PC-3 (cell line): ENCODE data around the gene FAM114A1. TPM values are rescaled to one million over a fixed set of nuclear protein-coding genes. Genes with fewer than 3 reads are reported as not detected.

Experiments
- ATAC-seq: fragments of 200-7000 bp; cut with Tn5 transposase; 2 replicates; pipeline ENCODE4 v1.9.1; 2020; ENCODE audit warnings: mild to moderate bottlenecking, moderate library complexity
- BruUV-seq: library from RNA; stranded (reverse); fragments of 400-500 nt; replicated peaks from 2 replicates; lab custom pipeline; 2021; lab: Mats Ljungman, UMichigan
- CTCF ChIA-PET: fragments of 300-600 bp; sonication (Branson Sonifier 250); formaldehyde crosslinking; loops from one replicate; lab custom pipeline; 2022; ENCODE audit warnings: antibody characterized with exemption; lab: Charles Lee
- POLR2A ChIA-PET: fragments of 300-600 bp; sonication (Branson Sonifier 250); formaldehyde crosslinking; loops from one replicate; lab custom pipeline; 2022; ENCODE audit warnings: antibody characterized with exemption; ENCODE audit not compliant: unreplicated experiment; lab: Charles Lee
- DNase-seq: peaks from one replicate; pipeline ENCODE4 v3.0.0-alpha.2; 2015
- H2AFZ ChIP-seq: fragments of 300-600 bp; sonication (generic); 2 replicates; pipeline ENCODE4 v1.6.0; 2016; ENCODE audit warnings: antibody characterized with exemption, low read length
- H3F3A ChIP-seq: fragments of 300-600 bp; sonication (generic); one replicate; pipeline ENCODE4 v1.6.0; 2017; ENCODE audit warnings: antibody characterized with exemption, low read length, control low read depth, mild to moderate bottlenecking; ENCODE audit not compliant: unreplicated experiment
- H3K27ac ChIP-seq: fragments of 300-600 bp; sonication (generic); 2 replicates; pipeline ENCODE4 v1.5.1; 2016; ENCODE audit warnings: mild to moderate bottlenecking, low read length
- H3K27me3 ChIP-seq: fragments of 300-600 bp; sonication (generic); 2 replicates; pipeline ENCODE4 v1.6.1; 2016; ENCODE audit warnings: low read length, mixed read lengths
- H3K36me3 ChIP-seq: fragments of 300-600 bp; sonication (generic); 2 replicates; pipeline ENCODE4 v1.6.1; 2016; ENCODE audit warnings: low read depth, mixed run types, low read length, mixed read lengths
- H3K4me1 ChIP-seq: fragments of 300-600 bp; sonication (generic); 2 replicates; pipeline ENCODE4 v1.5.1; 2016; ENCODE audit warnings: low read length; ENCODE audit not compliant: insufficient read depth
- H3K4me2 ChIP-seq: fragments of 300-600 bp; sonication (generic); 2 replicates; pipeline ENCODE4 v1.6.0; 2016; ENCODE audit warnings: low read length
- H3K4me3 ChIP-seq: fragments of 300-600 bp; sonication (generic); 2 replicates; pipeline ENCODE4 v1.5.1; 2016; ENCODE audit warnings: mild to moderate bottlenecking, low read length, mixed read lengths
- H3K79me2 ChIP-seq: fragments of 300-600 bp; sonication (generic); 2 replicates; pipeline ENCODE4 v1.6.1; 2017; ENCODE audit warnings: low read length, mixed read lengths
- H3K9ac ChIP-seq: fragments of 300-600 bp; sonication (generic); 2 replicates; pipeline ENCODE4 v1.6.0; 2016; ENCODE audit warnings: mild to moderate bottlenecking, low read length
- H3K9me2 ChIP-seq: fragments of 300-600 bp; sonication (generic); replicated peaks from 2 replicates; pipeline ENCODE4 v1.6.1; 2016; ENCODE audit warnings: mixed run types, low read length, mixed read lengths
- H3K9me3 ChIP-seq: fragments of 300-600 bp; sonication (generic); 2 replicates; pipeline ENCODE4 v1.6.1; 2016; ENCODE audit warnings: low read length, mixed read lengths
- H4K20me1 ChIP-seq: fragments of 300-600 bp; sonication (generic); 2 replicates; pipeline ENCODE4 v1.6.1; 2016; ENCODE audit warnings: low read length, mixed read lengths
- CTCF ChIP-seq: fragments of 300-600 bp; sonication (generic); conservative IDR thresholded peaks from 2 replicates; pipeline ENCODE4 v1.5.1; 2017; ENCODE audit warnings: antibody characterized with exemption, low read depth, mild to moderate bottlenecking, low read length
- EZH2 ChIP-seq: fragments of 300-600 bp; sonication (generic); IDR thresholded peaks from one replicate; pipeline ENCODE4 v1.6.1; 2017; ENCODE audit warnings: antibody characterized with exemption, mild to moderate bottlenecking, low read length; ENCODE audit not compliant: unreplicated experiment
- EZH2phosphoT487 ChIP-seq: fragments of 300-600 bp; sonication (generic); IDR thresholded peaks from 2 replicates; pipeline ENCODE4 v1.6.1; 2018; ENCODE audit warnings: mild to moderate bottlenecking, antibody characterized with exemption, low read length, borderline replicate concordance
- intact Hi-C: fragments of 100-400 bp; cut with micrococcal nuclease; formaldehyde crosslinking; loops from 2 replicates; pipeline ENCODE4 v1.9.0; 2023
- total RNA-seq: library from RNA; depleted of rRNA; stranded (reverse); fragments of >200 nt; gene quantifications from 2 replicates; pipeline ENCODE4 v1.2.3, GENCODE V29; 2014

The FAM114A1 gene
- total RNA-seq, 1 experiment from 2014 or later: 25.0 TPM

- Histone ChIP-seq H3K9me3 (no peaks in the 10 kb centered on the region), H4K20me1 (no peaks in the 10 kb centered on the region), H3K27ac (no peak overlapping the region), H3K4me1 (no peaks in the 10 kb centered on the region), H3K4me2 (no peak overlapping the region), H3K9me2 (no peaks in the 10 kb centered on the region), H3K9ac (no peak overlapping the region), H2AFZ (no peak overlapping the region), H3K79me2 (no peaks in the 10 kb centered on the region), H3K27me3 (no peaks in the 10 kb centered on the region), H3K4me3 (no peak overlapping the region), H3K36me3 (peaks cover 7% of the 10 kb centered on the region; the same call in 1 of the 2 replicates), H3F3A (no peaks in the 10 kb centered on the region)
- DNase-seq (no peak), ATAC-seq (no peak)
- CTCF ChIA-PET: no interaction called here
- POLR2A ChIA-PET: no interaction called here
- intact Hi-C loops: no loop called here
- no TSS peak for BruUV-seq
- TF ChIP-seq EZH2phosphoT487: no peak
- TF ChIP-seq EZH2: no peak
- TF ChIP-seq CTCF: no peak
Observed at GRCh38 chr4:38968668-38969067, 101.1 kb downstream of the FAM114A1 start.

DNA sequence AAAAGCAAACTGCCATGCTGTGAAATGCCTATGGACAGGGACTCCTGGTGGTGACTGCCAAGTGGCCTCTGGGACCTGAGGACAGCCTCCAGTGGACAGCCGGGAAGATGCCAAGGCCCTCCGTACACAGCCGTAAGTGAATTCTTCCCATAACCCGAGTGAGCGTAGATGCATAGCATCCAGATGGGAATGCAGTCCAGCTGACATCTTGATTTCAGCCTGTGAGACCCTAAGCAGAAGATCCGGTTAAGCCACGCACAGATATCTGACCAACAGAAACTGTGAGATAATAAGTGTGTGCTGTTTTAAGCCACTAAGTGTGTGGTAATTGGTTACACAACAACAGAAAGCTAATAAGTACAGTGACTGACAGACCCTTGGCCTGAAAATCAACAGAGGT is 108.7 kb downstream of the FAM114A1 start:
- Histone ChIP-seq H3K9ac (no peak overlapping the region), H3K36me3 (peaks cover 8% of the 10 kb centered on the region; the same call in 1 of the 2 replicates), H3K9me3 (no peaks in the 10 kb centered on the region), H3K79me2 (no peaks in the 10 kb centered on the region), H3K27me3 (no peaks in the 10 kb centered on the region), H4K20me1 (no peaks in the 10 kb centered on the region), H3K9me2 (no peaks in the 10 kb centered on the region), H2AFZ (no peak overlapping the region), H3K4me3 (no peak overlapping the region), H3K4me2 (no peak overlapping the region), H3K4me1 (no peaks in the 10 kb centered on the region), H3K27ac (no peak overlapping the region), H3F3A (no peaks in the 10 kb centered on the region)
- POLR2A ChIA-PET: no interaction called here
- no peak for TF ChIP-seq EZH2
- intact Hi-C loops: no loop called here
- CTCF ChIA-PET: no interaction called here
- ATAC-seq (no peak), DNase-seq (no peak)
- BruUV-seq: no TSS peak

DNA sequence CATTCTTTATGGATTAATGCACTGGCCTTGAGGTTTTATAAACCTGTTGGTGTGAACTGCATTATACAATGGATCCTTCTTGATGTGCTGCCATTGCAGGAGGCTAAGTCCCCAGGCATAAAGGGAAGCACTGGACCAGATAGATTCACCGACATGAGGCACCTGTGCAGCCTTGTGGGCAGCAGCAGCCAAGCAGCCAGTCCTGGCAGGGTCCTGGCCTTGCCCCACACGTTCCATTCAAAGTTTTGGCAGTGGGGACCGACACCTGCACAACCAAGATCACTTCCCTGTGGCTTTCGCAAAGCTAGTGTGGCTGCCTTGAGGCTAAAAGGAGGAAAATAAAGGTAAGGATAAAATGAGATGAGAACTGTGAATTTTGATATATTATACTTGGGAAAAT is 111.5 kb downstream of the FAM114A1 start:
- H4K20me1 ChIP-seq: no peaks in the 10 kb centered on the region
- no peak overlapping the region for H3K4me2 ChIP-seq
- no peak overlapping the region for H3K4me3 ChIP-seq
- POLR2A ChIA-PET: no interaction called here
- TF ChIP-seq EZH2phosphoT487 (no peak), CTCF (no peak), EZH2 (no peak)
- intact Hi-C loops: no loop called here
- no TSS peak for BruUV-seq
- ATAC-seq (no peak), DNase-seq (no peak)
- H3K4me1 ChIP-seq: no peaks in the 10 kb centered on the region
- no peak overlapping the region for H2AFZ ChIP-seq
- H3K9me3 ChIP-seq: no peaks in the 10 kb centered on the region
- no peaks in the 10 kb centered on the region for H3K79me2 ChIP-seq
- no peak overlapping the region for H3K27ac ChIP-seq
- H3F3A ChIP-seq: no peaks in the 10 kb centered on the region
- no peak overlapping the region for H3K9ac ChIP-seq
- no peaks in the 10 kb centered on the region for H3K27me3 ChIP-seq
- H3K36me3 ChIP-seq: peaks cover 13% of the 10 kb centered on the region; the same call in 1 of the 2 replicates
- CTCF ChIA-PET: no interaction called here
- H3K9me2 ChIP-seq: no peaks in the 10 kb centered on the region
